Measurements from ENCODE around the gene KRTAP20-1. TPM values are rescaled to one million over a fixed set of nuclear protein-coding genes. Genes with fewer than 3 reads are reported as not detected.

Gene KRTAP20-1
- total RNA-seq, 2 donors from 2014 or later: not detected

GRCh38 chr21:30620522-30620921 is 4.3 kb downstream of the KRTAP20-1 start, which contains the start of gene KRTAP20-4:
TSS of gene KRTAP20-4 (plus strand) at chr21:30620627.
- Histone ChIP-seq H3K27me3 (replicated peaks; ENCODE audit: insufficient read depth) (no peaks in the 10 kb centered on the region), H3K27ac (no peak within 1 kb of the TSS), H3K4me1 (ENCODE audit: control insufficient read depth in 1 of 2, low read depth in 2 of 2) (no peaks in the 10 kb centered on the region), H3K9me3 (no peaks in the 10 kb centered on the region), H3K36me3 (no peaks in the 10 kb centered on the region), H3K4me3 (no peak within 1 kb of the TSS)
- no peak for TF ChIP-seq CTCF (IDR thresholded peaks at IDR 0.05)
- DNase-seq (ENCODE audit: low spot score) (no peak), ATAC-seq (ENCODE audit: insufficient number of reproducible peaks, low FRiP score, low read depth) (no peak)

DNA sequence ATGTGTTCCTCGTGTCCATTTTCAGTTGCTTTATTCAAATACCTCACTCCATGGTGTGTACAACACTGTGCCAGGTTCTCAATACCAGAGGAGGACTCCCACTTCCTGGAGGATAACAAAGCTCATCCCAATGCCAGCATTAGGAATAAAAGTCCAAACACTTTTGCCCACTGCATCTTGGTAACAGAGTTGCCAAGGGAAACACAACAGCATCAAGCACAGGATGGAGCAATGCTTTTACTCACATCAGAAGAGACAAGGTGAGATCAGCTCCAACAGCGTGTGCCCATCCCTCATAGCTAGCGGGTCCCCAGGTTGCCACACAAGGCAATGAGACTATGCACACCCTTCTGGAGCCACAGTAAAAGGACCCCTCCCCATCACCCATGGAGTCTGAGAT is 7.1 kb downstream of the KRTAP20-1 start:
- Histone ChIP-seq H3K4me1 (ENCODE audit: control insufficient read depth in 1 of 2, low read depth in 2 of 2) (no peaks in the 10 kb centered on the region), H3K9me3 (no peaks in the 10 kb centered on the region), H3K4me3 (no peak overlapping the region), H3K27ac (no peak overlapping the region), H3K27me3 (replicated peaks; ENCODE audit: insufficient read depth) (no peaks in the 10 kb centered on the region), H3K36me3 (no peaks in the 10 kb centered on the region)
- ATAC-seq (ENCODE audit: insufficient number of reproducible peaks, low FRiP score, low read depth) (no peak), DNase-seq (ENCODE audit: low spot score) (no peak)
- no peak for TF ChIP-seq CTCF (IDR thresholded peaks at IDR 0.05)

DNA sequence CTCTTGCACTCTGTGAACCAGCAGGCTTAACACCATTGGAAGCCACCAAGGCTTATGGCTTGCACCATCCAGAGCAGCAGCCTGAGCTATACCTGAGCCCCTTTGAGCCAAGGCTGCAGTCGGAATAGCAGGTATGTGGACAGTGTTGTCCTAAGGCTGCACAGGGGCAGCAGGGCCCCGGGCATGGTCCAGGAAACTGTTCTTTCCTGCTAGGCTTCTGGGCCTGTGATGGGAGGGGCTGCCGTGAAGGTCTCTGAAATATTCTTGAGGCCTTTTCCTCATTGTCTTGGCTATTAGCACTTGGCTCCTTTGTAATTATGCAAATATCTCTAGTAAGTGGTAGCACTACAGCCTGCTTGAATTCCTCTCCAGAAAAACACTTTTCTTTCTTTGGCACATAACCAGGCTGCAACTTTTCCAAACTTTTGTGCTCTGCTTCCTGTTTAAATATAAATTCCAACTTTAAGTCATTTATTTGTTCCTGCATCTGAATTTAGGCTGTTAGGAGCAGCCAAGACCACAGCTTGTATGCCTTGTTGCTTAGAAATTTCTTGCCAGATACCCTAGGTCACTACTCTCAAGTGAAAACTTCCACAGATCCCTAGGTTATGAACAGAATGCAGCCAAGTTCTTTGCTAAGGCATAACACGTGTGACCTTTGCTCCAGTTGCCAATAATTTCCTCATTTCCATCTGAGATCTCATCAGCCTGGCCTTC is 9.4 kb downstream of the KRTAP20-1 start:
- no peak for TF ChIP-seq CTCF (IDR thresholded peaks at IDR 0.05)

DNA sequence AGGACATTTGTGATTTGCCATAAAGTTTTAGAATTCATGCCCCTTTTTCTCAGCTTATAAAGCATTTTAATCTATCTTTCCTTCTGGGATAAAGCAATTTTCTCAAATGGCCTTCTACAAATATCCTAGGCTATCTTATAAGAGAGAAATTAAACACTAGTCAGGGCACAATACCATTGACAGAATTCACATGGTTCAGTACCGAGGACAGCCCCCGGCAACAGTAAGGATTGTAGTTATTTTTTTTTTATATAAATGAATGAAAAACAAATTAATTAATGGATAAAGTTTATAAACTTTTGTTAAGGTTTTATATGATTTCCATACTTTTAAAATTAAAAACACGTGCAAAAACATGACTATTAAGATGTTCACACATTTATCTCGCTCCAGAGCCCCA is 11.9 kb downstream of the KRTAP20-1 start:
- no peak for TF ChIP-seq CTCF (IDR thresholded peaks at IDR 0.05)
- Histone ChIP-seq H3K36me3 (no peaks in the 10 kb centered on the region), H3K4me3 (no peak overlapping the region), H3K4me1 (ENCODE audit: control insufficient read depth in 1 of 2, low read depth in 2 of 2) (no peaks in the 10 kb centered on the region), H3K27me3 (replicated peaks; ENCODE audit: insufficient read depth) (no peaks in the 10 kb centered on the region), H3K9me3 (no peaks in the 10 kb centered on the region), H3K27ac (no peak overlapping the region)
- ATAC-seq (ENCODE audit: insufficient number of reproducible peaks, low FRiP score, low read depth) (no peak), DNase-seq (ENCODE audit: low spot score) (no peak)

More for the DNA sequence above, 9.4 kb downstream of the KRTAP20-1 start:
- H3K36me3 ChIP-seq: no peaks in the 10 kb centered on the region
- no peaks in the 10 kb centered on the region for H3K9me3 ChIP-seq
- H3K4me3 ChIP-seq: no peak overlapping the region
- ATAC-seq (ENCODE audit: insufficient number of reproducible peaks, low FRiP score, low read depth): no peak
- DNase-seq (ENCODE audit: low spot score): no peak
- H3K4me1 ChIP-seq (ENCODE audit: control insufficient read depth in 1 of 2, low read depth in 2 of 2): no peaks in the 10 kb centered on the region
- no peak overlapping the region for H3K27ac ChIP-seq
- no peaks in the 10 kb centered on the region for H3K27me3 ChIP-seq (replicated peaks; ENCODE audit: insufficient read depth)

- no peaks in the 10 kb centered on the region for H3K4me1 ChIP-seq (ENCODE audit: control insufficient read depth in 1 of 2, low read depth in 2 of 2)
- H3K4me3 ChIP-seq: no peak overlapping the region
- no peaks in the 10 kb centered on the region for H3K27me3 ChIP-seq (replicated peaks; ENCODE audit: insufficient read depth)
- ATAC-seq (ENCODE audit: insufficient number of reproducible peaks, low FRiP score, low read depth) (no peak), DNase-seq (ENCODE audit: low spot score) (no peak)
- no peaks in the 10 kb centered on the region for H3K9me3 ChIP-seq
- TF ChIP-seq CTCF (IDR thresholded peaks at IDR 0.05): no peak
- no peak overlapping the region for H3K27ac ChIP-seq
- no peaks in the 10 kb centered on the region for H3K36me3 ChIP-seq
Measured at GRCh38 chr21:30629200-30629599, 13.0 kb downstream of the KRTAP20-1 start.
